ENCODE data around the gene ANAPC15. TPM values are rescaled to one million over a fixed set of nuclear protein-coding genes. Genes with fewer than 3 reads are reported as not detected.
"Not testable (repeated sequence)": the region's sequence is repeated elsewhere in the genome, so short reads cannot be mapped to it uniquely, and the experiment has no call there.

Gene ANAPC15
- total RNA-seq, 1 experiment from 2014 or later = 65.6 TPM

DNA sequence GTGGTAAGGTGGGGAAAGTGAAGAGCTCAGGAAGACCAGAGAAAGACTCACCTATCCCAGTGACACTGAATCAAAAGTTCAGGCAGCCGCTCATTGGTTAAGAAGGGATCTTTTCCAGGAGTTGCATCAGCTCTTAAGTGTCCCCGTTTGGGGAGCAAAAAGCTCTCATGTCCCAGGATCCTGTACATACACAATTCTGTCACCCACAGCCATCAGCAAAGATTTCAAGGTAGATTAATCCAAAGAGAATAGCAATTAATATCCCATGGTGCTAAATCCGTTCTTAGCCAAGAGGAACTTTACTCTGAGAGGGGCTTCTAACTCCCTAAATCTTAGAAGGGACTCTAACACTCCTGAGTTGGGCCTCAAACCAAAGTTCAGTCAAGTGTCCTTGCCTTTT, 42.3 kb upstream of the ANAPC15 start:
- ChIA-PET RAD21 (ENCODE audit: low non-redundant PET in 1 of 2, low total read pairs in 2 of 2, uncharacterized antibody in 2 of 2, unreplicated experiment in 2 of 2) (no interaction called here), POLR2A (no interaction called here), CTCF (interaction anchor here (3.2 kb wide), 1 partner anchor 11 kb away, joined by 16 read pairs; no protein-coding TSS in a partner anchor)
- ATAC-seq (no peak), DNase-seq (ENCODE audit: low read depth, low spot score) (no peak)
- Histone ChIP-seq H4K20me1 (ENCODE audit: insufficient read depth) (no peaks in the 10 kb centered on the region), H2AFZ (ENCODE audit: low read depth, low read length, poor library complexity, severe bottlenecking) (no peak overlapping the region), H3K36me3 (ENCODE audit: control insufficient read depth in 1 of 2, insufficient read depth in 2 of 2, low read length in 2 of 2) (no peaks in the 10 kb centered on the region), H3K4me2 (ENCODE audit: low read length) (no peak overlapping the region), H3K79me2 (ENCODE audit: insufficient read depth, low read length) (no peaks in the 10 kb centered on the region), H3K4me1 (ENCODE audit: control insufficient read depth in 1 of 2, insufficient read depth in 2 of 2, low read length in 2 of 2) (no peaks in the 10 kb centered on the region), H3K9ac (ENCODE audit: low read length) (no peak overlapping the region), H3K4me3 (replicated peaks in 1 of 2; ENCODE audit: low read depth in 1 of 2, low read length in 2 of 2) (no peak overlapping the region), H3K27me3 (ENCODE audit: insufficient read depth, low read length) (no peaks in the 10 kb centered on the region; the same call in 1 of the 2 replicates), H3K9me3 (ENCODE audit: control insufficient read depth in 1 of 2, insufficient read depth in 1 of 2, low read depth in 1 of 2, low read length in 2 of 2) (no peaks in the 10 kb centered on the region), H3K27ac (ENCODE audit: low read depth, low read length) (no peak overlapping the region), H3K9me2 (ENCODE audit: insufficient read depth) (no peaks in the 10 kb centered on the region)
- no peak for TF ChIP-seq ZFX (IDR thresholded peaks at IDR 0.05)
- TF ChIP-seq, protein P1, sequence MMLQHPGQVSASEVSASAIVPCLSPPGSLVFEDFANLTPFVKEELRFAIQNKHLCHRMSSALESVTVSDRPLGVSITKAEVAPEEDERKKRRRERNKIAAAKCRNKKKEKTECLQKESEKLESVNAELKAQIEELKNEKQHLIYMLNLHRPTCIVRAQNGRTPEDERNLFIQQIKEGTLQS (IDR thresholded peaks at IDR 0.05) = no peak
- TF ChIP-seq JUND (IDR thresholded peaks at IDR 0.05) = no peak
- TF ChIP-seq RAD21 (IDR thresholded peaks at IDR 0.05; ENCODE audit: low read depth) = no peak
- TF ChIP-seq ZNF274 (IDR thresholded peaks at IDR 0.05; ENCODE audit: low read depth, low read length) = no peak
- TF ChIP-seq, protein P2, sequence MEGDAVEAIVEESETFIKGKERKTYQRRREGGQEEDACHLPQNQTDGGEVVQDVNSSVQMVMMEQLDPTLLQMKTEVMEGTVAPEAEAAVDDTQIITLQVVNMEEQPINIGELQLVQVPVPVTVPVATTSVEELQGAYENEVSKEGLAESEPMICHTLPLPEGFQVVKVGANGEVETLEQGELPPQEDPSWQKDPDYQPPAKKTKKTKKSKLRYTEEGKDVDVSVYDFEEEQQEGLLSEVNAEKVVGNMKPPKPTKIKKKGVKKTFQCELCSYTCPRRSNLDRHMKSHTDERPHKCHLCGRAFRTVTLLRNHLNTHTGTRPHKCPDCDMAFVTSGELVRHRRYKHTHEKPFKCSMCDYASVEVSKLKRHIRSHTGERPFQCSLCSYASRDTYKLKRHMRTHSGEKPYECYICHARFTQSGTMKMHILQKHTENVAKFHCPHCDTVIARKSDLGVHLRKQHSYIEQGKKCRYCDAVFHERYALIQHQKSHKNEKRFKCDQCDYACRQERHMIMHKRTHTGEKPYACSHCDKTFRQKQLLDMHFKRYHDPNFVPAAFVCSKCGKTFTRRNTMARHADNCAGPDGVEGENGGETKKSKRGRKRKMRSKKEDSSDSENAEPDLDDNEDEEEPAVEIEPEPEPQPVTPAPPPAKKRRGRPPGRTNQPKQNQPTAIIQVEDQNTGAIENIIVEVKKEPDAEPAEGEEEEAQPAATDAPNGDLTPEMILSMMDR (IDR thresholded peaks at IDR 0.05 in 2 of 3, conservative IDR thresholded peaks at IDR 0.05 in 1 of 3; ENCODE audit: borderline replicate concordance in 1 of 3, insufficient read depth in 1 of 3, low read depth in 2 of 3, low read length in 2 of 3) = no peak
- no peak for TF ChIP-seq POLR2AphosphoS5 (IDR thresholded peaks at IDR 0.05; ENCODE audit: low read depth, low read length)
- TF ChIP-seq YY1 (IDR thresholded peaks at IDR 0.05; ENCODE audit: extremely low read depth, insufficient replicate concordance, low read depth, low read length) = no peak
- TF ChIP-seq, protein P3, sequence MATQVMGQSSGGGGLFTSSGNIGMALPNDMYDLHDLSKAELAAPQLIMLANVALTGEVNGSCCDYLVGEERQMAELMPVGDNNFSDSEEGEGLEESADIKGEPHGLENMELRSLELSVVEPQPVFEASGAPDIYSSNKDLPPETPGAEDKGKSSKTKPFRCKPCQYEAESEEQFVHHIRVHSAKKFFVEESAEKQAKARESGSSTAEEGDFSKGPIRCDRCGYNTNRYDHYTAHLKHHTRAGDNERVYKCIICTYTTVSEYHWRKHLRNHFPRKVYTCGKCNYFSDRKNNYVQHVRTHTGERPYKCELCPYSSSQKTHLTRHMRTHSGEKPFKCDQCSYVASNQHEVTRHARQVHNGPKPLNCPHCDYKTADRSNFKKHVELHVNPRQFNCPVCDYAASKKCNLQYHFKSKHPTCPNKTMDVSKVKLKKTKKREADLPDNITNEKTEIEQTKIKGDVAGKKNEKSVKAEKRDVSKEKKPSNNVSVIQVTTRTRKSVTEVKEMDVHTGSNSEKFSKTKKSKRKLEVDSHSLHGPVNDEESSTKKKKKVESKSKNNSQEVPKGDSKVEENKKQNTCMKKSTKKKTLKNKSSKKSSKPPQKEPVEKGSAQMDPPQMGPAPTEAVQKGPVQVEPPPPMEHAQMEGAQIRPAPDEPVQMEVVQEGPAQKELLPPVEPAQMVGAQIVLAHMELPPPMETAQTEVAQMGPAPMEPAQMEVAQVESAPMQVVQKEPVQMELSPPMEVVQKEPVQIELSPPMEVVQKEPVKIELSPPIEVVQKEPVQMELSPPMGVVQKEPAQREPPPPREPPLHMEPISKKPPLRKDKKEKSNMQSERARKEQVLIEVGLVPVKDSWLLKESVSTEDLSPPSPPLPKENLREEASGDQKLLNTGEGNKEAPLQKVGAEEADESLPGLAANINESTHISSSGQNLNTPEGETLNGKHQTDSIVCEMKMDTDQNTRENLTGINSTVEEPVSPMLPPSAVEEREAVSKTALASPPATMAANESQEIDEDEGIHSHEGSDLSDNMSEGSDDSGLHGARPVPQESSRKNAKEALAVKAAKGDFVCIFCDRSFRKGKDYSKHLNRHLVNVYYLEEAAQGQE (IDR thresholded peaks at IDR 0.05; ENCODE audit: low read depth) = no peak
- no peak for TF ChIP-seq EZH2phosphoT487 (IDR thresholded peaks at IDR 0.05; ENCODE audit: borderline replicate concordance)
- BruUV-seq (replicated peaks) = no TSS peak
- intact Hi-C loops (cut with micrococcal nuclease) = no loop called here

DNA sequence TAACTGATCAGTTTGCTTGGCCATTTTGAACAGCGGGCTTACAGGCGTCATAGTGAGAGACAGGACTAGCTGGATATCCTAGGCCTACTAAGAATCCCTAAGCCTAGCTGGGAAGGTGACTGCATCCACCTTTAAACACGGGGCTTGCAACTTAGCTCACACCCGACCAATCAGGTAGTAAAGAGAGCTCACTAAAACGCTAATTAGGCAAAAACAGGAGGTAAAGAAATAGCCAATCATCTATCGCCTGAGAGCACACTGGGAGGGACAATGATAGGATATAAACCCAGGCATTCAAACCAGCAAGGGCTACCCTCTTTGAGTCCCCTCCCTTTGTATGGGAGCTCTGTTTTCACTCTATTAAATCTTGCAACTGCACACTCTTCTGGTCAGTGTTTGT, 41.4 kb upstream of the ANAPC15 start:
- H3K27ac ChIP-seq (ENCODE audit: low read depth, low read length); DNase-seq (ENCODE audit: low read depth, low spot score); H4K20me1 ChIP-seq (ENCODE audit: insufficient read depth); H3K4me3 ChIP-seq (replicated peaks in 1 of 2; ENCODE audit: low read depth in 1 of 2, low read length in 2 of 2); H3K9ac ChIP-seq (ENCODE audit: low read length); H3K36me3 ChIP-seq (ENCODE audit: control insufficient read depth in 1 of 2, insufficient read depth in 2 of 2, low read length in 2 of 2); H3K4me2 ChIP-seq (ENCODE audit: low read length); intact Hi-C loops (cut with micrococcal nuclease); H3K27me3 ChIP-seq (ENCODE audit: insufficient read depth, low read length); H3K9me2 ChIP-seq (ENCODE audit: insufficient read depth); H2AFZ ChIP-seq (ENCODE audit: low read depth, low read length, poor library complexity, severe bottlenecking); H3K79me2 ChIP-seq (ENCODE audit: insufficient read depth, low read length); RAD21 ChIA-PET (ENCODE audit: low non-redundant PET in 1 of 2, low total read pairs in 2 of 2, uncharacterized antibody in 2 of 2, unreplicated experiment in 2 of 2); POLR2A ChIA-PET; BruUV-seq (replicated peaks); ATAC-seq; H3K9me3 ChIP-seq (ENCODE audit: control insufficient read depth in 1 of 2, insufficient read depth in 1 of 2, low read depth in 1 of 2, low read length in 2 of 2); H3K4me1 ChIP-seq (ENCODE audit: control insufficient read depth in 1 of 2, insufficient read depth in 2 of 2, low read length in 2 of 2): not testable (repeated sequence)
- CTCF ChIA-PET = interaction anchor here (3.2 kb wide), 1 partner anchor 10 kb away, joined by 16 read pairs; no protein-coding TSS in a partner anchor

Measured in HCT116 (cell line).